HCT116 (cell line): ENCODE measurements around the gene LRRTM4. TPM values are rescaled to one million over a fixed set of nuclear protein-coding genes. Genes with fewer than 3 reads are reported as not detected.

ENCODE experiments used
- ATAC-seq: fragments of 200-7000 bp; cut with Tn5 transposase; 2 replicates; pipeline ENCODE4 v1.9.1; 2020; ENCODE audit warnings: mild to moderate bottlenecking, moderate library complexity
- BruUV-seq: library from RNA; stranded (reverse); fragments of 400-500 nt; replicated peaks from 2 replicates; lab custom pipeline; 2021; lab: Mats Ljungman, UMichigan
- CTCF ChIA-PET: fragments of 300-600 bp; sonication (Branson Sonifier 250); formaldehyde crosslinking; loops from one replicate; lab custom pipeline; 2021; ENCODE audit warnings: antibody characterized with exemption; lab: Charles Lee
- POLR2A ChIA-PET: fragments of 300-600, 350-600 bp; sonication (Branson Sonifier 250); formaldehyde crosslinking; loops from one replicate; lab custom pipeline; 2021; ENCODE audit warnings: antibody characterized with exemption; lab: Charles Lee
- RAD21 ChIA-PET, 2 experiments: fragments of 300-600 bp; sonication (Branson Sonifier 250); formaldehyde crosslinking; loops; one replicate each; lab custom pipeline; 2023; ENCODE audit warnings: low total read pairs in 2 of 2; ENCODE audit not compliant: uncharacterized antibody in 2 of 2, unreplicated experiment in 2 of 2, low non-redundant PET in 1 of 2; lab: Charles Lee
- DNase-seq: peaks from one replicate; pipeline ENCODE4 v3.0.0-alpha.2; 2010; ENCODE audit warnings: low read depth, low spot score
- H2AFZ ChIP-seq: fragments of 200-600 bp; shearing (Covaris generic), sonication (generic); 2 replicates; pipeline ENCODE4 v1.6.1; 2017; ENCODE audit warnings: low read depth, mixed run types, mixed read lengths, antibody characterized with exemption, low read length; ENCODE audit not compliant: poor library complexity, severe bottlenecking
- H3K27ac ChIP-seq: 2 replicates; pipeline ENCODE4 v1.5.1; 2012; ENCODE audit warnings: low read depth, low read length
- H3K27me3 ChIP-seq: fragments of 200-600 bp; sonication (generic); 2 replicates; pipeline ENCODE4 v1.6.1; 2016; ENCODE audit warnings: mixed run types, low read length, mixed read lengths; ENCODE audit not compliant: insufficient read depth
- H3K36me3 ChIP-seq, 2 experiments: fragments of 200-500 bp in 1 of 2; fragments of 200-600 bp in 1 of 2; sonication (Bioruptor generic) in 1 of 2; sonication (generic) in 1 of 2; 2 replicates each; pipeline versions ENCODE4 v1.5.1 to v1.6.1; 2014 to 2016; ENCODE audit warnings: low read length in 2 of 2, inconsistent platforms in 1 of 2, mixed read lengths in 1 of 2, mixed run types in 1 of 2; ENCODE audit not compliant: insufficient read depth in 2 of 2, control insufficient read depth in 1 of 2
- H3K4me1 ChIP-seq, 2 experiments: fragments of 200-600 bp in 1 of 2; sonication (generic) in 1 of 2; 2 replicates each; pipeline versions ENCODE4 v1.5.1 to v1.6.1; 2012 to 2017; ENCODE audit warnings: low read length in 2 of 2, inconsistent platforms in 1 of 2, mild to moderate bottlenecking in 1 of 2, mixed read lengths in 1 of 2, mixed run types in 1 of 2, moderate library complexity in 1 of 2; ENCODE audit not compliant: insufficient read depth in 2 of 2, control insufficient read depth in 1 of 2
- H3K4me2 ChIP-seq: fragments of 200-600 bp; sonication (generic); 2 replicates; pipeline ENCODE4 v1.6.1; 2017; ENCODE audit warnings: mixed run types, low read length, mixed read lengths
- H3K4me3 ChIP-seq, 2 experiments: fragments of 200-600 bp in 1 of 2; sonication (generic) in 1 of 2; replicated peaks in 1 of 2; 2 replicates each; pipeline ENCODE4 v1.5.1; 2011 to 2016; ENCODE audit warnings: low read length in 2 of 2, control low read depth in 1 of 2, low read depth in 1 of 2, mild to moderate bottlenecking in 1 of 2, mixed read lengths in 1 of 2, mixed run types in 1 of 2
- H3K79me2 ChIP-seq: fragments of 200-600 bp; sonication (generic); 2 replicates; pipeline ENCODE4 v1.6.1; 2017; ENCODE audit warnings: mild to moderate bottlenecking, mixed run types, low read length, moderate library complexity, mixed read lengths; ENCODE audit not compliant: insufficient read depth
- H3K9ac ChIP-seq: fragments of 200-600 bp; sonication (generic); 2 replicates; pipeline ENCODE4 v1.6.1; 2016; ENCODE audit warnings: low read length, mixed read lengths
- H3K9me2 ChIP-seq: fragments of 200-600 bp; sonication (generic), shearing (Covaris generic); 2 replicates; pipeline ENCODE4 v1.6.1; 2017; ENCODE audit warnings: mixed run types, mild to moderate bottlenecking, moderate library complexity; ENCODE audit not compliant: insufficient read depth
- H3K9me3 ChIP-seq, 2 experiments: fragments of 200-500 bp in 1 of 2; fragments of 200-600 bp in 1 of 2; sonication (Bioruptor generic) in 1 of 2; sonication (generic) in 1 of 2; 2 replicates each; pipeline ENCODE4 v1.6.1; 2014 to 2017; ENCODE audit warnings: low read length in 2 of 2, mixed read lengths in 2 of 2, inconsistent platforms in 1 of 2, low read depth in 1 of 2, mild to moderate bottlenecking in 1 of 2, mixed run types in 1 of 2, moderate library complexity in 1 of 2; ENCODE audit not compliant: control insufficient read depth in 1 of 2, insufficient read depth in 1 of 2
- H4K20me1 ChIP-seq: fragments of 200-600 bp; sonication (generic), shearing (Covaris generic); 2 replicates; pipeline ENCODE4 v1.6.1; 2017; ENCODE audit warnings: mixed run types, mild to moderate bottlenecking, moderate library complexity; ENCODE audit not compliant: insufficient read depth
- CBX3 ChIP-seq: IDR thresholded peaks from 2 replicates; pipeline ENCODE4 v1.6.1; 2012; ENCODE audit warnings: low read depth
- CEBPB ChIP-seq: IDR thresholded peaks from 2 replicates; pipeline ENCODE4 v1.6.1; 2012; ENCODE audit warnings: low read depth
- CTCF ChIP-seq, 3 experiments: fragments of 200-600 bp in 1 of 3; sonication (generic) in 1 of 3; IDR thresholded peaks in 2 of 3; conservative IDR thresholded peaks in 1 of 3; 2 replicates each; pipeline ENCODE4 v1.5.1; 2012 to 2017; ENCODE audit warnings: low read depth in 2 of 3, low read length in 2 of 3, antibody characterized with exemption in 1 of 3, borderline replicate concordance in 1 of 3, control low read depth in 1 of 3, mild to moderate bottlenecking in 1 of 3, mixed read lengths in 1 of 3, mixed run types in 1 of 3, moderate library complexity in 1 of 3; ENCODE audit not compliant: insufficient read depth in 1 of 3
- ELF1 ChIP-seq: IDR thresholded peaks from 2 replicates; pipeline ENCODE4 v1.6.1; 2012; ENCODE audit warnings: low read depth, borderline replicate concordance
- EZH2 ChIP-seq: fragments of 200-600 bp; sonication (generic); IDR thresholded peaks from 2 replicates; pipeline ENCODE4 v1.6.1; 2017; ENCODE audit warnings: antibody characterized with exemption, mixed run types
- EZH2phosphoT487 ChIP-seq: fragments of 200-600 bp; IDR thresholded peaks from 2 replicates; pipeline ENCODE4 v1.6.1; 2018; ENCODE audit warnings: antibody characterized with exemption, borderline replicate concordance
- MAX ChIP-seq: IDR thresholded peaks from 2 replicates; pipeline ENCODE4 v1.6.1; 2012
- RAD21 ChIP-seq: IDR thresholded peaks from 2 replicates; pipeline ENCODE4 v1.6.1; 2012; ENCODE audit warnings: low read depth, mild to moderate bottlenecking
- SIN3A ChIP-seq: IDR thresholded peaks from 2 replicates; pipeline ENCODE4 v1.6.1; 2012; ENCODE audit warnings: low read depth
- SP1 ChIP-seq: IDR thresholded peaks from 2 replicates; pipeline ENCODE4 v1.6.1; 2012; ENCODE audit warnings: low read depth
- SRF ChIP-seq: IDR thresholded peaks from 2 replicates; pipeline ENCODE4 v1.6.1; 2012; ENCODE audit warnings: low read depth
- TCF7L2 ChIP-seq: IDR thresholded peaks from 2 replicates; pipeline ENCODE4 v1.7.0; 2011; ENCODE audit warnings: borderline replicate concordance, inconsistent platforms; ENCODE audit not compliant: insufficient read depth, insufficient read length; ENCODE audit errors: extremely low read depth
- ZFX ChIP-seq: fragments of 450-650 bp; IDR thresholded peaks from 2 replicates; pipeline ENCODE4 v1.6.1; 2017
- ZNF274 ChIP-seq: fragments of 200-500 bp; sonication (Bioruptor generic); IDR thresholded peaks from 2 replicates; pipeline ENCODE4 v1.6.1; 2014; ENCODE audit warnings: mild to moderate bottlenecking, low read depth, low read length, inconsistent platforms
- intact Hi-C: fragments of 100-400 bp; cut with micrococcal nuclease; formaldehyde crosslinking; loops from 2 replicates; pipeline ENCODE4 v1.10.0; 2022
- total RNA-seq: library from RNA; stranded (reverse); gene quantifications from one replicate; pipeline ENCODE4 v1.2.1, GENCODE V29; 2021; ENCODE audit not compliant: unreplicated experiment
- TF ChIP-seq, protein P1 (sequence below): IDR thresholded peaks from 2 replicates; pipeline ENCODE4 v1.6.1; 2012

Gene LRRTM4
- total RNA-seq, 1 experiment from 2014 or later, result 0.25 TPM

DNA sequence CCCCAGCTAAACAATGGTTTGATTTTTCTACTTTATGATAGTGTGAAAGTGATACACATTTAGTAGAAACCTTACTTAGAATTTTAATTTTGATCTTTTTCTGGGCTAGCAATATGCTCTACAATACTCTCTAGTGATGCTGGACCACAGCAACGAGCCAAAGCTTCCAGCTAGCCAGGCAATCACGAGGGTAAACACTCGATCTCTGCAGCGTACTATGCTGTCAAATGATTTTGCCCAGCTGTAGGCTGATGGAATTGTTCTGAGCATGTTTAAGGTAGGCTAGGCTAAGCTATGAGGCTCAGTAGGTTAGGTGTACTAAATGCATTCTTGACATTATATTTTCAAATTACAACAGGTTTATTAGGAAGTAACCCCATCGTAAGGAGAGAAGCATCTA is 207.5 kb downstream of the LRRTM4 start:
- peaks cover 16 to 23% of the 10 kb centered on the region in 2 experiments; a peak in 2 of 4 replicates for H3K9me3 ChIP-seq
- no peaks in the 10 kb centered on the region for H3K79me2 ChIP-seq
- no peak overlapping the region for H3K4me2 ChIP-seq
- no peak overlapping the region for H3K9ac ChIP-seq
- H3K4me1 ChIP-seq, result no peaks in the 10 kb centered on the region
- no peak overlapping the region for H2AFZ ChIP-seq
- no peak overlapping the region for H3K4me3 ChIP-seq
- no peak overlapping the region for H3K27ac ChIP-seq
- CTCF ChIA-PET, result no interaction called here
- H3K27me3 ChIP-seq, result no peaks in the 10 kb centered on the region
- H4K20me1 ChIP-seq, result no peaks in the 10 kb centered on the region
- intact Hi-C loops, result no loop called here
- no peaks in the 10 kb centered on the region for H3K9me2 ChIP-seq
- TF ChIP-seq CBX3 (no peak), SIN3A (no peak), ELF1 (no peak), EZH2 (no peak), EZH2phosphoT487 (no peak), SRF (no peak), CEBPB (no peak)
- TF ChIP-seq, protein P1, sequence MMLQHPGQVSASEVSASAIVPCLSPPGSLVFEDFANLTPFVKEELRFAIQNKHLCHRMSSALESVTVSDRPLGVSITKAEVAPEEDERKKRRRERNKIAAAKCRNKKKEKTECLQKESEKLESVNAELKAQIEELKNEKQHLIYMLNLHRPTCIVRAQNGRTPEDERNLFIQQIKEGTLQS, result no peak
- POLR2A ChIA-PET, result no interaction called here
- ATAC-seq (no peak), DNase-seq (no peak)
- RAD21 ChIA-PET, result no interaction called here
- BruUV-seq, result no TSS peak
- H3K36me3 ChIP-seq, result no peaks in the 10 kb centered on the region

- H3K9me2 ChIP-seq, result no peaks in the 10 kb centered on the region
- TF ChIP-seq MAX (no peak), CEBPB (no peak), SIN3A (no peak), TCF7L2 (no peak), SP1 (no peak), CTCF (IDR thresholded peaks at IDR 0.05 in 2 of 3, conservative IDR thresholded peaks at IDR 0.05 in 1 of 3; ENCODE audit: borderline replicate concordance in 1 of 3, insufficient read depth in 1 of 3, low read depth in 2 of 3, low read length in 2 of 3) (no peak), ZNF274 (no peak), RAD21 (no peak), EZH2 (no peak), ELF1 (no peak), ZFX (no peak)
- H3K27me3 ChIP-seq, result no peaks in the 10 kb centered on the region
- H3K9me3 ChIP-seq, result peaks cover 14 to 16% of the 10 kb centered on the region in 2 experiments; a peak in 2 of 4 replicates
- no peaks in the 10 kb centered on the region for H3K79me2 ChIP-seq
- POLR2A ChIA-PET, result no interaction called here
- no peak overlapping the region for H3K4me3 ChIP-seq
- no peaks in the 10 kb centered on the region for H4K20me1 ChIP-seq
- RAD21 ChIA-PET, result no interaction called here
- H3K27ac ChIP-seq, result no peak overlapping the region
- no peaks in the 10 kb centered on the region for H3K36me3 ChIP-seq
- no peak for ATAC-seq
- no peak overlapping the region for H3K4me2 ChIP-seq
- intact Hi-C loops, result no loop called here
- no peaks in the 10 kb centered on the region for H3K4me1 ChIP-seq
- no peak for DNase-seq
- H2AFZ ChIP-seq, result no peak overlapping the region
- H3K9ac ChIP-seq, result no peak overlapping the region
- BruUV-seq, result no TSS peak
- CTCF ChIA-PET, result no interaction called here
Measured at GRCh38 chr2:77310416-77310815, 211.8 kb downstream of the LRRTM4 start.
